Measurements from ENCODE around the gene SCFD1. TPM values are rescaled to one million over a fixed set of nuclear protein-coding genes. Genes with fewer than 3 reads are reported as not detected.

SCFD1 gene
- total RNA-seq, 4 donors from 2014 or later: 93.4 to 148 (median 106) TPM

DNA sequence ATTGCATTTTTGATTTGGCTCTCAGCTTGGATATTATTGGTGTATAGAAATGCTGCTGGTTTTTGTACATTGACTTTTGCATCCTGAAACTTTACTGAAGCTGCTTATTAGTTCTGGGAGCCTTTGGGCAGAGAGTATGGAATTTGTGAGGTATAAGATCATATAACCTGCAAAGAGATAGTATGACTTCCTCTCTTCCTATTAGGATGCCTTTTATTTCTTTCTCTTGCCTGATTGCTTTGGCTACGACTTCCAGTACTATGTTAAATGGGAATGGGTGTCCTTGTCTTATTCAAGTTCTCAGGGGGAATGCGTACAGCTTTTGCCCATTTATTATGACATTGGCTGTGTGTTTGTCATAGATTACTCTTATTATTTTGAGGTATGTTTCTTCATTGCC lies 23.5 kb downstream of the SCFD1 start:
- Histone ChIP-seq H3K9me3 (no peaks in the 10 kb centered on the region), H3K27me3 (no peaks in the 10 kb centered on the region), H3K4me3 (replicated peaks in 1 of 3) (no peak overlapping the region), H3K36me3 (peaks cover 0 to 15% of the 10 kb centered on the region in 2 donors), H3K4me1 (no peaks in the 10 kb centered on the region), H3K27ac (no peak overlapping the region)
- WGBS, 2 donors: 98 to 100% methylated on average over 2 of the region's 2 CpGs
- intact Hi-C loops (cut with DNase I): no loop called here
- TF ChIP-seq, protein P1, sequence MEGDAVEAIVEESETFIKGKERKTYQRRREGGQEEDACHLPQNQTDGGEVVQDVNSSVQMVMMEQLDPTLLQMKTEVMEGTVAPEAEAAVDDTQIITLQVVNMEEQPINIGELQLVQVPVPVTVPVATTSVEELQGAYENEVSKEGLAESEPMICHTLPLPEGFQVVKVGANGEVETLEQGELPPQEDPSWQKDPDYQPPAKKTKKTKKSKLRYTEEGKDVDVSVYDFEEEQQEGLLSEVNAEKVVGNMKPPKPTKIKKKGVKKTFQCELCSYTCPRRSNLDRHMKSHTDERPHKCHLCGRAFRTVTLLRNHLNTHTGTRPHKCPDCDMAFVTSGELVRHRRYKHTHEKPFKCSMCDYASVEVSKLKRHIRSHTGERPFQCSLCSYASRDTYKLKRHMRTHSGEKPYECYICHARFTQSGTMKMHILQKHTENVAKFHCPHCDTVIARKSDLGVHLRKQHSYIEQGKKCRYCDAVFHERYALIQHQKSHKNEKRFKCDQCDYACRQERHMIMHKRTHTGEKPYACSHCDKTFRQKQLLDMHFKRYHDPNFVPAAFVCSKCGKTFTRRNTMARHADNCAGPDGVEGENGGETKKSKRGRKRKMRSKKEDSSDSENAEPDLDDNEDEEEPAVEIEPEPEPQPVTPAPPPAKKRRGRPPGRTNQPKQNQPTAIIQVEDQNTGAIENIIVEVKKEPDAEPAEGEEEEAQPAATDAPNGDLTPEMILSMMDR (IDR thresholded peaks at IDR 0.05): no peak
- TF ChIP-seq POLR2A (IDR thresholded peaks at IDR 0.05): no peak
- no peak for DNase-seq

DNA sequence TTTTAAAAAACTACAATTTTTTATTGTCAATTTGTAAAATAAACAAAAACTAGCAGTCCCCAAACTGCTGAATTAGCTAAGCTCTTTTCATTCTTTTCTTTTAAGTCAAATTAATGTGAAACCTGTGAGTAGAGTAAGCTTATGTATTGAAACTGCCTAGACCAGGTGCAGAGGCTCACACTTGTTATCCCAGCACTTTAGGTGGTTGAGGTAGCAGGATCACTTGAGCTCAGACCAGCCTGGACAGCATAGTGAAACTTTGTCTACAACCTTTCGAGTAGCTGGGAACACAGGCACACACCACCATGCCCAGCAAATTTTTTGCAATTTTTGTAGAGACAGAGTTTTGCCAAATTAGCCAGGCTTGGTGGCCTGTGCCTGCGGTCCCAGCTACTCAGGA lies 26.4 kb downstream of the SCFD1 start:
- no peaks in the 10 kb centered on the region for H3K9me3 ChIP-seq
- TF ChIP-seq, protein P1 (IDR thresholded peaks at IDR 0.05): no peak
- no peak for TF ChIP-seq POLR2A (IDR thresholded peaks at IDR 0.05)
- no peak overlapping the region for H3K27ac ChIP-seq
- H3K27me3 ChIP-seq: no peaks in the 10 kb centered on the region
- intact Hi-C loops (cut with DNase I): no loop called here
- no peak overlapping the region for H3K4me3 ChIP-seq (replicated peaks in 1 of 3)
- no peaks in the 10 kb centered on the region for H3K4me1 ChIP-seq
- H3K36me3 ChIP-seq: peaks cover 6 to 30% of the 10 kb centered on the region in 2 donors
- DNase-seq: no peak
- 97 to 100% methylated on average over 2 of the region's 2 CpGs for WGBS, 2 donors

DNA sequence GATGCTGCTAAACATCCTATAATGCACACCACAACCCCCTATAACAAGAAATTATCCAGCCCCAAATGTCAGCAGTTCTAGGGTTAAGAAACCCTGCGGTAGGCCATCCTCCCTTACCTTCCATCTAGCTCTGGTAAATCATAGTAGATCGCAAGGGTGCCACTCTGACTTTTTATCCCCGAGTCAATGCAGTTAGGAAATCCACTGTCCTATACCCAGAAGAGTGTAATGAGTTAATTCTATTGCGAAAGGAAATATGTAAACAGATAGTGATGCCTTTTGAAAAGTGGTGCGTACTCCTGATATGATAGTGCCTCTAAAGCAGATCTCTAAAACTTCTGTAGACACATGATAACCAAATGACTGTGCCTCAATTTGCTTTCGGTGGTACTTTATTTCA lies 29.8 kb downstream of the SCFD1 start:
- H3K36me3 ChIP-seq: peaks cover 16 to 36% of the 10 kb centered on the region in 2 donors

DNA sequence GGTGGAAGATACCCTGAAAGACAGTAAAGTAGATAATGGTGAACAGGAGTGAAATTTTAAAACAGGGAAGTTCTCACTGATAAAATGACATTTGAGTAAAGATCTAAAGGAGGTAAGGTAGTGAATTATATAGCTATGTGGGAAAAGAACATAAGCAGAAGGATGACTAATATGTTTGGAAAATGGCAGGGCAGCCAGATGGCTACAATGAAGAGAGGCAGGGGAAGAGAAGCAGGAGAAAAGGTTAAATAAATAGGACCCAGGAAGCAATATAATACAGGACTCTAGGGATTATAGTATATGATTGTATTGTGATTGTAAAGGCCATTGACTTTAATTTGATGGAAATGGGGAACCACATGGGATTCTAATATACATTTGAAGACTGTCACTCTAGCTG lies 33.0 kb downstream of the SCFD1 start:
- intact Hi-C loops (cut with DNase I): no loop called here
- Histone ChIP-seq H3K36me3 (peaks cover 16 to 44% of the 10 kb centered on the region in 2 donors), H3K27me3 (no peaks in the 10 kb centered on the region), H3K9me3 (no peaks in the 10 kb centered on the region), H3K4me1 (no peaks in the 10 kb centered on the region), H3K27ac (no peak overlapping the region), H3K4me3 (replicated peaks in 1 of 3) (no peak overlapping the region)
- TF ChIP-seq, protein P1 (IDR thresholded peaks at IDR 0.05): no peak
- no peak for TF ChIP-seq POLR2A (IDR thresholded peaks at IDR 0.05)
- no peak for DNase-seq

More for the DNA sequence above, 29.8 kb downstream of the SCFD1 start:
- no peak for TF ChIP-seq POLR2A (IDR thresholded peaks at IDR 0.05)
- TF ChIP-seq, protein P1 (IDR thresholded peaks at IDR 0.05): no peak
- H3K9me3 ChIP-seq: no peaks in the 10 kb centered on the region
- no peak overlapping the region for H3K4me3 ChIP-seq (replicated peaks in 1 of 3)
- intact Hi-C loops (cut with DNase I): no loop called here
- 89 to 95% methylated on average over 6 of the region's 6 CpGs for WGBS, 2 donors
- no peaks in the 10 kb centered on the region for H3K4me1 ChIP-seq
- DNase-seq: no peak
- no peaks in the 10 kb centered on the region for H3K27me3 ChIP-seq
- no peak overlapping the region for H3K27ac ChIP-seq

DNA sequence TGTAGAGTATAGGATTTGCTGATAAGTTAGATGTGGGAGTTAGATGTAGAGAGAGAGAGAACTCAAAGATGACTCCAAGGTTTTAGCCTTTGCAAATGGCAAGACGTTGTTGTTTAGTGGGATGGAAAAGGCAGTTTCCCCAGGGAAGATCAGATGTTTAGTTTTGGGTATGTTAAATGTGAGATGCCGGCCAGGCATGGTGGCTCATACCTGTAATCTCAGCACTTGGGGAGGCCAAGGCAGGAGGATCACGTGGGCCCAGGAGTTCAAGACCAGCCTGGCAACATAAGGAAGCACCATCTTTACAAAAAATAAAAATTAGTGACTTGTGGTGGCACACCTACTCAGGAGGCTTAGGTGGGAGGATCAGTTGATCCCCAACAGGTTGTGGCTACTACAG lies 33.5 kb downstream of the SCFD1 start:
- no peak overlapping the region for H3K27ac ChIP-seq
- intact Hi-C loops (cut with DNase I): no loop called here
- H3K4me1 ChIP-seq: no peaks in the 10 kb centered on the region
- H3K36me3 ChIP-seq: peaks cover 16 to 44% of the 10 kb centered on the region in 2 donors
- TF ChIP-seq POLR2A (IDR thresholded peaks at IDR 0.05): no peak
- TF ChIP-seq, protein P1 (IDR thresholded peaks at IDR 0.05): no peak
- no peaks in the 10 kb centered on the region for H3K9me3 ChIP-seq
- DNase-seq: no peak
- 91% methylated on average over 3 of the region's 3 CpGs for WGBS, 2 donors
- H3K27me3 ChIP-seq: no peaks in the 10 kb centered on the region
- H3K4me3 ChIP-seq (replicated peaks in 1 of 3): no peak overlapping the region
